ENCODE data around the gene DDAH1.

- TF ChIP-seq GATA2 (IDR thresholded peaks at IDR 0.05; ENCODE audit: low read depth, low read length) (no peak), GATA3 (IDR thresholded peaks at IDR 0.05; ENCODE audit: low read depth, low read length) (no peak)
These were observed 169.9 kb downstream of the DDAH1 start for GRCh38 chr1:85295006-85295431.
